CD1c-positive myeloid dendritic cell (primary cell): ENCODE measurements around the gene PIP5K1C.
A peak's percentile ranks its signal among the peaks of the same experiment; 100 is the strongest.

ENCODE experiments used
- DNase-seq: peaks from one replicate; pipeline ENCODE4 v3.0.0-alpha.2; 2016; ENCODE audit errors: extremely low spot score

Gene PIP5K1C

GRCh38 chr19:3626473-3627350, 73.6 kb downstream of the PIP5K1C start, which contains the start of gene CACTIN:
Gene CACTIN, minus strand, starts transcription at chr19:3626790. Its CDS starts 28 bp downstream, at chr19:3626762.
- peak; percentile 99 for DNase-seq

GRCh38 chr19:3625996-3626472, 74.2 kb downstream of the PIP5K1C start:
- no peak for DNase-seq

GRCh38 chr19:3623716-3624115, 76.6 kb downstream of the PIP5K1C start:
- DNase-seq, result no peak

- no peak for DNase-seq
Measured at GRCh38 chr19:3622224-3622623, 78.0 kb downstream of the PIP5K1C start.

- no peak for DNase-seq
Measured at GRCh38 chr19:3621689-3622088, 78.6 kb downstream of the PIP5K1C start.

GRCh38 chr19:3620817-3621547, 79.3 kb downstream of the PIP5K1C start:
- no peak for DNase-seq

- DNase-seq, result no peak
Measured at GRCh38 chr19:3620145-3620816, 80.0 kb downstream of the PIP5K1C start.

GRCh38 chr19:3619631-3620012, 80.6 kb downstream of the PIP5K1C start:
- DNase-seq, result no peak

GRCh38 chr19:3618811-3619630, 81.2 kb downstream of the PIP5K1C start:
- DNase-seq, result no peak

- DNase-seq, result peak; percentile 62
Measured at GRCh38 chr19:3618144-3618810, 82.0 kb downstream of the PIP5K1C start.

- DNase-seq, result peak; percentile 19
Measured at GRCh38 chr19:3617463-3617862, 82.8 kb downstream of the PIP5K1C start.

GRCh38 chr19:3615524-3616135, 84.6 kb downstream of the PIP5K1C start:
- no peak for DNase-seq

- no peak for DNase-seq
Measured at GRCh38 chr19:3614858-3615505, 85.3 kb downstream of the PIP5K1C start.

- DNase-seq, result no peak
Measured at GRCh38 chr19:3613818-3614661, 86.2 kb downstream of the PIP5K1C start.

GRCh38 chr19:3612901-3613741, 87.1 kb downstream of the PIP5K1C start:
- no peak for DNase-seq

GRCh38 chr19:3612330-3612729, 87.9 kb downstream of the PIP5K1C start:
- DNase-seq, result no peak

- no peak for DNase-seq
Measured at GRCh38 chr19:3611841-3612240, 88.4 kb downstream of the PIP5K1C start.
